ENCODE data around the gene RAET1L. TPM values are rescaled to one million over a fixed set of nuclear protein-coding genes. Genes with fewer than 3 reads are reported as not detected.

Gene RAET1L
- total RNA-seq, 1 donor from 2014 or later: not detected

DNA sequence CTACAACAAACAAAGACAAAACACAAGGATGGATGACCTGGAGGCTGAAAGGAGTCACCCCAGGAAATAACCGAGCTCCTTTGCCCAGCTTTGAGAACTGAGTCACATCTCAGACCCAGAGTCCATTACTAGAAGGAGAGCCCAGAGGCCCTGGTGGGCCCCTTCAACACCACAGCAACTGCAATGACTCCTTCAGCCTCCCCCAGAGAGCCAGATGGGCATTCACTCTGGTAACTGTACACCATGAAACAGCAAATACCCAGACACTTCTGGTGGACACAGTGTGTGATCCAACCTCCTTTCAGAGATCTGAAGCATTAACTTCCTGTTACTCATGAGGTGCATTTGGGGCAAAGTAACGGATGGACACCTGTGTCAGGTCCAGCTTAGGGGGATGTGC is 22.6 kb downstream of the RAET1L start:
- no peaks in the 10 kb centered on the region for H3K9me3 Mint-ChIP-seq

DNA sequence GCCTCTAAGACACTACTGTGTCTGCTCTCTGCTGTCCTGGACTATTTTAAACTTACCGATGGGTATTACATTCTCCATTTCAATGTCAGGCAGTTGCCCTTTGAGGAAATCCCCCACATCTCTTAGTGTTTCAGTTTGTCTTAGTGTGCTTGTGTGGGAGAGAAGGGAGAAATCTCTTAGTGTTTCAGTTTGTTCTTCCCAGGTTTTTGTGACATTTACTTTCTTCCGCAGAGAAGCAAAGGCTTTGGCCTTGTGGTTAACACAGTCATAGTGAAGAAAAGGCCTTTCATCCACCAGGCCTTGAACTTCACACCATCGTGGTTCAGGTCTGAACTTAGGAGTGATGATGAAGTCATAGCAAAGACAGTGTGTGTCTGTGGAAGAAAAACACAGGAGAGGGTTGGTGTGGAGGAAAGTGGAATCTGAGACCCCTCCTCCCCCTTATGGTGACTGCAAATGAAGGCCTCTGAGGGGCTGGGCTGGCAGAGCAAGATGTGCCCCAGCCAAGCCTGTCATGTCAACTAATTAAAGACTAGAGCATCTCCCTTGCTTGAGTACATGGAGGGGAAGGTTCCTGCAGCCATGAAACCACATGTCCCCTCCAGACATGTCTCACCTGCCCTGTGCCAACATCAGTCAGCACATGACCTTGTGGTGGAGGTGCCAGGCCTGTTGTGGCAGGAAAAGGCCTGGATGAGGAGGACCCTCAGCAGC is 23.9 kb downstream of the RAET1L start:
- peak overlapping the region; percentile 34 for H3K4me3 Mint-ChIP-seq
- no peak overlapping the region for H3K27ac Mint-ChIP-seq (ENCODE audit: unreplicated experiment)
- DNase-seq (ENCODE audit: low read depth, low spot score): no peak

More for the DNA sequence above, 22.6 kb downstream of the RAET1L start:
- Mint-ChIP-seq H3K27me3 (ENCODE audit: low read depth) (peaks cover 12% of the 10 kb centered on the region), H3K27ac (ENCODE audit: unreplicated experiment) (no peak overlapping the region), H3K36me3 (ENCODE audit: low read depth) (peaks cover 9% of the 10 kb centered on the region), H3K4me3 (peak overlapping the region; percentile 67), H3K4me1 (peaks cover 9% of the 10 kb centered on the region)
- TF ChIP-seq CTCF (conservative IDR thresholded peaks at IDR 0.05): no peak
- no peak for DNase-seq (ENCODE audit: low read depth, low spot score)

GRCh38 chr6:149999636-150000035 is 25.7 kb downstream of the RAET1L start:
- Mint-ChIP-seq H3K36me3 (ENCODE audit: low read depth) (peaks cover 11% of the 10 kb centered on the region), H3K27ac (ENCODE audit: unreplicated experiment) (no peak overlapping the region), H3K4me3 (no peak overlapping the region), H3K9me3 (no peaks in the 10 kb centered on the region), H3K27me3 (ENCODE audit: low read depth) (peaks cover 17% of the 10 kb centered on the region), H3K4me1 (peaks cover 9% of the 10 kb centered on the region)
- no peak for TF ChIP-seq CTCF (conservative IDR thresholded peaks at IDR 0.05)
- DNase-seq (ENCODE audit: low read depth, low spot score): no peak

More for the DNA sequence above, 23.9 kb downstream of the RAET1L start:
- peaks cover 9% of the 10 kb centered on the region for H3K4me1 Mint-ChIP-seq
- no peaks in the 10 kb centered on the region for H3K9me3 Mint-ChIP-seq
- H3K36me3 Mint-ChIP-seq (ENCODE audit: low read depth): peaks cover 11% of the 10 kb centered on the region
- TF ChIP-seq CTCF (conservative IDR thresholded peaks at IDR 0.05): no peak
- peaks cover 7% of the 10 kb centered on the region for H3K27me3 Mint-ChIP-seq (ENCODE audit: low read depth)

- peaks cover 7% of the 10 kb centered on the region for H3K36me3 Mint-ChIP-seq (ENCODE audit: low read depth)
- H3K9me3 Mint-ChIP-seq: no peaks in the 10 kb centered on the region
- DNase-seq (ENCODE audit: low read depth, low spot score): no peak
- no peak overlapping the region for H3K27ac Mint-ChIP-seq (ENCODE audit: unreplicated experiment)
- TF ChIP-seq CTCF (conservative IDR thresholded peaks at IDR 0.05): no peak
- H3K4me3 Mint-ChIP-seq: no peak overlapping the region
- peaks cover 49% of the 10 kb centered on the region for H3K27me3 Mint-ChIP-seq (ENCODE audit: low read depth)
- H3K4me1 Mint-ChIP-seq: peaks cover 5% of the 10 kb centered on the region
Observed at GRCh38 chr6:149995971-149996370, 29.4 kb downstream of the RAET1L start.

DNA sequence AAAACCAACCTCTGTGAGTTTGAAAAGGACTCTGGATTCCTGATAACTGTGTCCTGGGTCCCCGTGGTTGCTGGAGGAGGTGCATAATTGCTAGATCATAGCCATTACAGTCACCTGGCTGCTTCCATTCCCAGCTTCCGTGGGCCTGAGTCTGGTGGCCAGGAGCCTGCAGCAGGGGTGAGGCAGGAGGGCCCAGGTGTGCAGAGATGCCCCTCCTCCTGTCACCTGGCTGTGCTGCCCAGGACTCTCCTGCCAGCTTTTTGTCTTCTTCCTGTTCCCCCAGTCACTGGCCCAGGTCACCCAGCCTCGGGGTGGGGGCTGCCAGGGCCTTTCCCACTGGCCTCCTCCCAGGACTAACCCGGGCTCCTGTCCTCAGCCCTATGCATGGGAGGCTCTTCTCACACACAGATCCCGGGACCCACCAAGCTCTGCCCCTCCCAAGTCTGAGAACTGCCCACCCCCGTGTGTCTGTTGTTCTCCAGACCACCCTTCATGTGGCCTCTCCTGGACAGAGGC is 30.0 kb downstream of the RAET1L start:
- no peak for TF ChIP-seq CTCF (conservative IDR thresholded peaks at IDR 0.05)
- Mint-ChIP-seq H3K36me3 (ENCODE audit: low read depth) (peaks cover 5% of the 10 kb centered on the region), H3K9me3 (no peaks in the 10 kb centered on the region), H3K27ac (ENCODE audit: unreplicated experiment) (no peak overlapping the region), H3K27me3 (ENCODE audit: low read depth) (peaks cover 56% of the 10 kb centered on the region), H3K4me3 (no peak overlapping the region), H3K4me1 (peaks cover 10% of the 10 kb centered on the region)
- no peak for DNase-seq (ENCODE audit: low read depth, low spot score)
